Mesothelial cell of epicardium (in vitro differentiated cells): Measurements from ENCODE around the gene CITED1. TPM values are rescaled to one million over a fixed set of nuclear protein-coding genes. Genes with fewer than 3 reads are reported as not detected.

Source experiments
- DNase-seq, 2 experiments: peaks; one replicate each; pipeline ENCODE4 v3.0.0; 2021; ENCODE audit warnings: low spot score in 2 of 2; ENCODE audit not compliant: unreplicated experiment in 2 of 2
- H3K27ac Mint-ChIP-seq: 2 replicates; pipeline ENCODE4 v1.8.0; 2021; ENCODE audit warnings: mixed read lengths
- H3K27me3 Mint-ChIP-seq: 2 replicates; pipeline ENCODE4 v1.8.0; 2021; ENCODE audit warnings: low read depth, mixed read lengths
- H3K36me3 Mint-ChIP-seq: 2 replicates; pipeline ENCODE4 v1.8.0; 2021; ENCODE audit warnings: mixed read lengths
- H3K4me1 Mint-ChIP-seq: 2 replicates; pipeline ENCODE4 v1.8.0; 2021; ENCODE audit warnings: mixed read lengths
- H3K4me3 Mint-ChIP-seq: 2 replicates; pipeline ENCODE4 v1.8.0; 2021; ENCODE audit warnings: mild to moderate bottlenecking, moderate library complexity, mixed read lengths
- H3K9me3 Mint-ChIP-seq: 2 replicates; pipeline ENCODE4 v1.8.0; 2021; ENCODE audit warnings: mixed read lengths
- total RNA-seq: library from RNA; stranded (reverse); gene quantifications from 3 replicates; pipeline ENCODE4 v1.2.1, GENCODE V29; 2021
- TF ChIP-seq, protein P1 (sequence below): fragments of 200-600 bp; sonication (generic); IDR thresholded peaks from one replicate; pipeline ENCODE4 v1.5.0; 2021; ENCODE audit warnings: antibody characterized with exemption; ENCODE audit not compliant: unreplicated experiment

The CITED1 gene
- total RNA-seq, 1 donor from 2014 or later = 1.6 TPM

DNA sequence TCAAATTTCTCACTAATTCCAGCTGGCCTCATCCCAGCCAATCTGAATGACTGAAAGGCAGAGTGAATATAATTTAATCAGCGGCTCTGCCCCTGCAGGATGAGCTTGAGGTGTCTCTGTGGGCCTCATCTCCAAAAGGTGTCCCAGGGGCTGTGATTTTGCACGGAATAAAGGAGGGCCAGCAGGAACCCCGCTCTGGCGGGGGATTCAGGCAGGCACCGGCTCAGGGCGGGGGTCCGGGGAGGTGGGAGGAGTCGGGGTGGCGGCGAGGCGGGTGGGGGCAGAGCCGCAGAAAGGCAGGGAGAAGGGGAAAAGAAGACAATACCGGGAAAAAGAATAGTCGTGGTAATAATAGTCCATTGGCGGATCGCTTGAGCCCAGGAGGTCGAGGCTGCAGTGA, 50.9 kb downstream of the CITED1 start:
- Mint-ChIP-seq H3K4me3 (no peak overlapping the region), H3K27me3 (peaks cover 5% of the 10 kb centered on the region), H3K4me1 (peaks cover 7% of the 10 kb centered on the region), H3K9me3 (peaks cover 7% of the 10 kb centered on the region), H3K36me3 (no peaks in the 10 kb centered on the region), H3K27ac (no peak overlapping the region)
- TF ChIP-seq, protein P1, sequence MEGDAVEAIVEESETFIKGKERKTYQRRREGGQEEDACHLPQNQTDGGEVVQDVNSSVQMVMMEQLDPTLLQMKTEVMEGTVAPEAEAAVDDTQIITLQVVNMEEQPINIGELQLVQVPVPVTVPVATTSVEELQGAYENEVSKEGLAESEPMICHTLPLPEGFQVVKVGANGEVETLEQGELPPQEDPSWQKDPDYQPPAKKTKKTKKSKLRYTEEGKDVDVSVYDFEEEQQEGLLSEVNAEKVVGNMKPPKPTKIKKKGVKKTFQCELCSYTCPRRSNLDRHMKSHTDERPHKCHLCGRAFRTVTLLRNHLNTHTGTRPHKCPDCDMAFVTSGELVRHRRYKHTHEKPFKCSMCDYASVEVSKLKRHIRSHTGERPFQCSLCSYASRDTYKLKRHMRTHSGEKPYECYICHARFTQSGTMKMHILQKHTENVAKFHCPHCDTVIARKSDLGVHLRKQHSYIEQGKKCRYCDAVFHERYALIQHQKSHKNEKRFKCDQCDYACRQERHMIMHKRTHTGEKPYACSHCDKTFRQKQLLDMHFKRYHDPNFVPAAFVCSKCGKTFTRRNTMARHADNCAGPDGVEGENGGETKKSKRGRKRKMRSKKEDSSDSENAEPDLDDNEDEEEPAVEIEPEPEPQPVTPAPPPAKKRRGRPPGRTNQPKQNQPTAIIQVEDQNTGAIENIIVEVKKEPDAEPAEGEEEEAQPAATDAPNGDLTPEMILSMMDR = no peak
- no peak for DNase-seq

DNA sequence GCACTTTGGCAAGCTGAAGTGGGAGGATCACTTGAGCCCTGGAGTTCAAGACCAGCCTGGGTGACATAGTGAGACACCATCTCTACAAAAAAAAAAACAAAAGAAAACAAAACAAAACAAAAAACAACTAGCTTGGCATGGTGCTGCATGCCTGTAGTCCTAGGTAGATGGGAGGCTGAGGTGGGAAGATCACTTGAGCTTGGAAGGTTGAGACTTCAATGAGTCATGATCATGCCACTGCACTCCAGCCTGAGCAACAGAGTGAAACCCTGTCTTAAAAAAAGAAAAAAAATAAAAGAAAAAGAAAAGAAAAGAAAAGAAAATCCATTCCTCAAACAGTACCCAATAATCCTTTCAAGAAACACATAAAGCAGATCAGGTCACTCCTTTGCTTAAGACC, 52.0 kb downstream of the CITED1 start:
- H3K9me3 Mint-ChIP-seq = peaks cover 11% of the 10 kb centered on the region
- H3K4me1 Mint-ChIP-seq = peaks cover 7% of the 10 kb centered on the region
- peaks cover 5% of the 10 kb centered on the region for H3K27me3 Mint-ChIP-seq
- no peak overlapping the region for H3K27ac Mint-ChIP-seq
- no peak for DNase-seq
- TF ChIP-seq, protein P1 = no peak
- no peaks in the 10 kb centered on the region for H3K36me3 Mint-ChIP-seq
- no peak overlapping the region for H3K4me3 Mint-ChIP-seq

Other genes with a start within 250 kb of the CITED1 start
- 36.1 to 37.5 TPM (median 36.4 TPM) in 3 replicates for gene RTL5, start 174.0 kb downstream of the CITED1 start, total RNA-seq
- gene PIN4, start 124.2 kb downstream of the CITED1 start, total RNA-seq = 17.3 to 19.7 TPM (median 17.7 TPM) in 3 replicates
- 2.4 to 3.0 TPM (median 2.8 TPM) in 3 replicates for gene ERCC6L, start 66.9 kb downstream of the CITED1 start, total RNA-seq
- 1,669 to 1,774 TPM (median 1,760 TPM) in 3 replicates for gene RPS4X, start 28.7 kb downstream of the CITED1 start, total RNA-seq